DOHH2 (cell line): ENCODE results near the gene RAD23B.

Experiments
- CTCF ChIP-seq: fragments of 200-600 bp; sonication (generic); IDR thresholded peaks from one replicate; pipeline ENCODE4 v1.5.1; 2014; ENCODE audit warnings: antibody characterized with exemption, mild to moderate bottlenecking, low read depth, low read length; ENCODE audit not compliant: poor library complexity, severe bottlenecking
- EZH2phosphoT487 ChIP-seq: fragments of 200-600 bp; sonication (generic); IDR thresholded peaks from 2 replicates; pipeline ENCODE4 v1.6.1; 2017; ENCODE audit warnings: borderline replicate concordance, mild to moderate bottlenecking, antibody characterized with exemption, low read length, moderate library complexity, mixed read lengths

- TF ChIP-seq CTCF = no peak
- no peak for TF ChIP-seq EZH2phosphoT487
Measured at GRCh38 chr9:107282759-107283622, at the start of gene RAD23B.
